K562 (cell line): ENCODE measurements around the gene KCNK18. TPM values are rescaled to one million over a fixed set of nuclear protein-coding genes. Genes with fewer than 3 reads are reported as not detected.

Source experiments
- ATAC-seq: fragments of 200-7000 bp; cut with Tn5 transposase; 3 replicates; pipeline ENCODE4 v1.9.1; 2020; ENCODE audit warnings: moderate library complexity
- BruUV-seq: library from RNA; stranded (reverse); fragments of 400-500 nt; replicated peaks from 2 replicates; lab custom pipeline; 2021; lab: Mats Ljungman, UMichigan
- CTCF ChIA-PET: fragments of 300-600 bp; formaldehyde crosslinking; extraction: SDS; loops from one replicate; lab custom pipeline; 2021; ENCODE audit warnings: low intra/inter-chr PET ratio; lab: Yijun Ruan, JAX
- POLR2A ChIA-PET: fragments of 300-600, 350-650 bp; sonication (Branson Sonifier 250); formaldehyde crosslinking; extraction: SDS; loops from one replicate; lab custom pipeline; 2021; ENCODE audit warnings: antibody characterized with exemption, inconsistent platforms; lab: Yijun Ruan, JAX
- DNase-seq, 4 experiments: peaks; one replicate each; pipeline versions ENCODE4 v3.0.0 to v3.0.0-alpha.2; 2011 to 2018; ENCODE audit warnings: low spot score in 3 of 4, mixed read lengths in 3 of 4; ENCODE audit errors: extremely low read depth in 1 of 4
- FAIRE-seq: peaks from 2 replicates; lab custom pipeline; 2011; peaks lifted over from hg19 to GRCh38; lab: Jason Lieb, UNC
- H2AFZ ChIP-seq: 2 replicates; pipeline ENCODE4 v1.6.0; 2011; ENCODE audit warnings: low read depth, low read length, control low read depth, inconsistent platforms
- H3K27ac ChIP-seq: fragments of 200-600 bp; 3 replicates; pipeline ENCODE4 v1.8.0; 2011; ENCODE audit warnings: low read depth, mild to moderate bottlenecking, control low read depth, inconsistent platforms, low read length, moderate library complexity, mixed read lengths; ENCODE audit errors: extremely low read depth
- H3K27me3 ChIP-seq, 2 experiments: fragments of 300-600 bp in 1 of 2; 2 replicates in 1 of 2; 3 replicates in 1 of 2; pipeline versions ENCODE4 v1.6.0 to v1.8.0; 2011; ENCODE audit warnings: inconsistent platforms in 2 of 2, low read length in 2 of 2, mild to moderate bottlenecking in 1 of 2, mixed read lengths in 1 of 2, moderate library complexity in 1 of 2; ENCODE audit not compliant: control insufficient read depth in 2 of 2, insufficient read depth in 2 of 2
- H3K36me3 ChIP-seq: fragments of 300-600 bp; 3 replicates; pipeline ENCODE4 v1.8.0; 2011; ENCODE audit warnings: mild to moderate bottlenecking, low read length, inconsistent platforms; ENCODE audit not compliant: control insufficient read depth, insufficient read depth
- H3K4me1 ChIP-seq, 2 experiments: fragments of 200-600 bp in 1 of 2; replicated peaks in 1 of 2; 2 replicates in 1 of 2; 3 replicates in 1 of 2; pipeline versions ENCODE4 v1.5.1 to v1.8.0; 2011; ENCODE audit warnings: inconsistent platforms in 2 of 2, low read length in 2 of 2, mild to moderate bottlenecking in 1 of 2, mixed read lengths in 1 of 2, moderate library complexity in 1 of 2; ENCODE audit not compliant: control insufficient read depth in 2 of 2, insufficient read depth in 2 of 2
- H3K4me2 ChIP-seq: 2 replicates; pipeline ENCODE4 v1.6.1; 2011; ENCODE audit warnings: low read length, control low read depth, inconsistent platforms, mixed read lengths; ENCODE audit not compliant: insufficient read depth
- H3K4me3 ChIP-seq: fragments of 200-600 bp; sonication (generic), shearing (Covaris generic); 2 replicates; pipeline ENCODE4 v1.5.1; 2016; ENCODE audit warnings: control low read depth, inconsistent platforms
- H3K79me2 ChIP-seq: fragments of 200-600 bp; 3 replicates; pipeline ENCODE4 v1.8.0; 2011; ENCODE audit warnings: low read length, inconsistent platforms; ENCODE audit not compliant: control insufficient read depth, insufficient read depth
- H3K9ac ChIP-seq, 2 experiments: 2 replicates each; pipeline versions ENCODE4 v1.6.0 to v1.6.1; 2011; ENCODE audit warnings: low read depth in 2 of 2, low read length in 2 of 2, control low read depth in 1 of 2, inconsistent platforms in 1 of 2, mild to moderate bottlenecking in 1 of 2, mixed read lengths in 1 of 2; ENCODE audit not compliant: insufficient read depth in 1 of 2
- H3K9me1 ChIP-seq: one replicate; pipeline ENCODE4 v1.6.0; 2011; ENCODE audit warnings: inconsistent platforms, mild to moderate bottlenecking, low read length, moderate library complexity; ENCODE audit not compliant: control insufficient read depth, insufficient read depth
- H3K9me3 ChIP-seq: replicated peaks from 2 replicates; pipeline ENCODE4 v1.5.1; 2011; ENCODE audit warnings: low read depth, low read length, inconsistent platforms; ENCODE audit not compliant: control insufficient read depth, insufficient read depth
- H4K20me1 ChIP-seq: replicated peaks from 2 replicates; pipeline ENCODE4 v1.6.1; 2011; ENCODE audit warnings: low read length, inconsistent platforms, mixed read lengths; ENCODE audit not compliant: control insufficient read depth, insufficient read depth
- ATF7 ChIP-seq: fragments of 450-650 bp; IDR thresholded peaks from 2 replicates; pipeline ENCODE4 v1.7.1; 2014; ENCODE audit warnings: mild to moderate bottlenecking, moderate library complexity
- GATAD2A ChIP-seq: fragments of 450-650 bp; IDR thresholded peaks from 2 replicates; pipeline ENCODE4 v1.6.1; 2017
- HDAC2 ChIP-seq: fragments of 450-650 bp; IDR thresholded peaks from 2 replicates; pipeline ENCODE4 v1.6.1; 2016; ENCODE audit warnings: mild to moderate bottlenecking
- PHF20 ChIP-seq: fragments of 450-650 bp; IDR thresholded peaks from 2 replicates; pipeline ENCODE4 v1.6.1; 2018; ENCODE audit not compliant: partially characterized antibody
- RAD21 ChIP-seq, 2 experiments: fragments of 250-450 bp in 1 of 2; fragments of 450-650 bp in 1 of 2; sonication (Bioruptor Pico) in 1 of 2; formaldehyde crosslinking in 1 of 2; IDR thresholded peaks in 1 of 2; conservative IDR thresholded peaks in 1 of 2; 2 replicates each; pipeline versions ENCODE4 v1.4.0 to v1.8.0; 2020 to 2022; ENCODE audit warnings: mild to moderate bottlenecking in 2 of 2, moderate library complexity in 1 of 2
- TCF3 ChIP-seq: sonication (generic); formaldehyde crosslinking; IDR thresholded peaks from 2 replicates; pipeline ENCODE4 v1.4.0; 2020; ENCODE audit warnings: mild to moderate bottlenecking, missing genetic modification reagents
- ZBTB7A ChIP-seq: IDR thresholded peaks from 2 replicates; pipeline ENCODE4 v1.6.1; 2011; ENCODE audit warnings: low read depth, mild to moderate bottlenecking, low read length, moderate library complexity, borderline replicate concordance; ENCODE audit not compliant: control insufficient read depth
- ZFX ChIP-seq: sonication (generic); formaldehyde crosslinking; IDR thresholded peaks from 2 replicates; pipeline ENCODE4 v1.8.0; 2022; ENCODE audit warnings: mild to moderate bottlenecking, missing genetic modification reagents, moderate library complexity
- ZNF133 ChIP-seq: fragments of 250-450 bp; sonication (Bioruptor Pico); IDR thresholded peaks from 2 replicates; pipeline ENCODE4 v1.4.0; 2020; ENCODE audit warnings: mild to moderate bottlenecking
- ZNF384 ChIP-seq: IDR thresholded peaks from 2 replicates; pipeline ENCODE4 v1.6.1; 2012; ENCODE audit warnings: low read depth, low read length, improper control_type of control experiment
- ZNF551 ChIP-seq: fragments of 250-450 bp; sonication (Bioruptor Pico); IDR thresholded peaks from 2 replicates; pipeline ENCODE4 v1.5.0; 2021; ENCODE audit warnings: mild to moderate bottlenecking, moderate library complexity
- ZNF778 ChIP-seq: fragments of 450-650 bp; formaldehyde crosslinking; IDR thresholded peaks from 2 replicates; pipeline ENCODE4 v1.4.0; 2020; ENCODE audit warnings: mild to moderate bottlenecking, moderate library complexity
- WGBS: fragments of 100-300 bp; shearing (Covaris generic); methylation state at CpG from one replicate; pipeline ENCODE4 v1.1.6; 2016; ENCODE audit warnings: low coverage, mixed read lengths; ENCODE audit not compliant: insufficient coverage; ENCODE audit errors: missing lambda C conversion rate; 5-methylcytosine and 5-hydroxymethylcytosine counted together
- in situ Hi-C: fragments of 300-500 bp; cut with MboI; formaldehyde crosslinking; loops from 4 replicates; pipeline ENCODE4 v1.15.0; 2018; ENCODE audit warnings: inconsistent platforms, mixed read lengths
- intact Hi-C: fragments of 100-400 bp; cut with micrococcal nuclease; formaldehyde crosslinking; loops from 2 replicates; pipeline ENCODE4 v1.14.2; 2022
- polyA plus RNA-seq, 8 experiments: library from polyadenylated mRNA; depleted of rRNA in 4 of 8; stranded (reverse) in 5 of 8; unstranded in 3 of 8; fragments of >200 nt; fragmentation: Nextera tagmentation in 2 of 8; fragmentation: Illumina TruSeq in 1 of 8; extraction: Ambion mirVana in 2 of 8; extraction: Trizol in 1 of 8; gene quantifications; 2 replicates each; pipeline versions ENCODE4 v1.2.1 to v1.2.3, GENCODE V29; 2011 to 2014; ENCODE audit warnings: inconsistent platforms in 1 of 8, missing spikeins in 1 of 8
- total RNA-seq, 7 experiments: library from RNA; depleted of rRNA in 6 of 7; stranded (reverse); fragments of >200 nt in 6 of 7; fragmentation: Illumina TruSeq in 2 of 7; extraction: Trizol in 2 of 7; gene quantifications; 2 replicates each; pipeline versions ENCODE4 v1.2.1 to v1.2.3, GENCODE V29; 2011 to 2021; ENCODE audit warnings: low replicate concordance in 1 of 7
- TF ChIP-seq, protein P1 (sequence below): fragments of 450-650 bp; IDR thresholded peaks from 2 replicates; pipeline ENCODE4 v1.6.1; 2016; ENCODE audit warnings: antibody characterized with exemption
- TF ChIP-seq, protein P2 (sequence below): sonication (generic); formaldehyde crosslinking; IDR thresholded peaks from 2 replicates; pipeline ENCODE4 v1.8.0; 2022; ENCODE audit warnings: mild to moderate bottlenecking, missing genetic modification reagents

The KCNK18 gene
- total and polyA plus RNA-seq, 9 of the 15 experiments (the other 6 are each of a cell fraction or from before 2014, with no cell fraction given), result not detected

- no peak overlapping the region for H3K27ac ChIP-seq
- TF ChIP-seq ATF7 (no peak), TCF3 (CRISPR knock-in tag) (no peak), ZNF133 (CRISPR knock-in tag) (no peak), ZNF551 (CRISPR knock-in tag) (no peak), PHF20 (no peak), ZFX (CRISPR knock-in tag) (no peak), HDAC2 (no peak), ZNF778 (CRISPR knock-in tag) (no peak), RAD21 (CRISPR knock-in tag; conservative IDR thresholded peaks at IDR 0.05 in 1 of 2, IDR thresholded peaks at IDR 0.05 in 1 of 2) (no peak), ZNF384 (no peak), ZBTB7A (no peak), GATAD2A (no peak)
- TF ChIP-seq, protein P1, sequence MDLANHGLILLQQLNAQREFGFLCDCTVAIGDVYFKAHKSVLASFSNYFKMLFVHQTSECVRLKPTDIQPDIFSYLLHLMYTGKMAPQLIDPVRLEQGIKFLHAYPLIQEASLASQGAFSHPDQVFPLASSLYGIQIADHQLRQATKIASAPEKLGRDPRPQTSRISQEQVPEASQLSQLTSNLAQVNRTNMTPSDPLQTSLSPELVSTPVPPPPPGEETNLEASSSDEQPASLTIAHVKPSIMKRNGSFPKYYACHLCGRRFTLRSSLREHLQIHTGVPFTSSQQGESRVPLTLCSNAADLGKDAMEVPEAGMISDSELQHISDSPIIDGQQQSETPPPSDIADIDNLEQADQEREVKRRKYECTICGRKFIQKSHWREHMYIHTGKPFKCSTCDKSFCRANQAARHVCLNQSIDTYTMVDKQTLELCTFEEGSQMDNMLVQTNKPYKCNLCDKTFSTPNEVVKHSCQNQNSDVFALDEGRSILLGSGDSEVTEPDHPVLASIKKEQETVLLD, result no peak
- TF ChIP-seq, protein P2, sequence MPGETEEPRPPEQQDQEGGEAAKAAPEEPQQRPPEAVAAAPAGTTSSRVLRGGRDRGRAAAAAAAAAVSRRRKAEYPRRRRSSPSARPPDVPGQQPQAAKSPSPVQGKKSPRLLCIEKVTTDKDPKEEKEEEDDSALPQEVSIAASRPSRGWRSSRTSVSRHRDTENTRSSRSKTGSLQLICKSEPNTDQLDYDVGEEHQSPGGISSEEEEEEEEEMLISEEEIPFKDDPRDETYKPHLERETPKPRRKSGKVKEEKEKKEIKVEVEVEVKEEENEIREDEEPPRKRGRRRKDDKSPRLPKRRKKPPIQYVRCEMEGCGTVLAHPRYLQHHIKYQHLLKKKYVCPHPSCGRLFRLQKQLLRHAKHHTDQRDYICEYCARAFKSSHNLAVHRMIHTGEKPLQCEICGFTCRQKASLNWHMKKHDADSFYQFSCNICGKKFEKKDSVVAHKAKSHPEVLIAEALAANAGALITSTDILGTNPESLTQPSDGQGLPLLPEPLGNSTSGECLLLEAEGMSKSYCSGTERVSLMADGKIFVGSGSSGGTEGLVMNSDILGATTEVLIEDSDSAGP (CRISPR knock-in tag), result no peak
- 6% methylated on average over 2 of the region's 2 CpGs for WGBS
- H3K9me1 ChIP-seq, result no peaks in the 10 kb centered on the region
- H4K20me1 ChIP-seq, result no peaks in the 10 kb centered on the region
- H3K27me3 ChIP-seq, result peaks cover 0 to 27% of the 10 kb centered on the region in 2 experiments; a peak in 3 of 5 replicates
- H2AFZ ChIP-seq, result no peak overlapping the region
- no peak overlapping the region for H3K9ac ChIP-seq
- H3K4me2 ChIP-seq, result no peak overlapping the region
- intact Hi-C loops (no loop called here), in situ Hi-C loops (loop anchor here (25.0 kb wide), 1 partner anchor 1033 kb away; no protein-coding TSS in a partner anchor)
- BruUV-seq, result no TSS peak
- FAIRE-seq, result no peak
- ChIA-PET POLR2A (no interaction called here), CTCF (no interaction called here)
- ATAC-seq, result no peak
- H3K9me3 ChIP-seq, result no peaks in the 10 kb centered on the region
- no peaks in the 10 kb centered on the region for H3K4me1 ChIP-seq
- DNase-seq, result no peak
- H3K4me3 ChIP-seq, result no peak overlapping the region
- H3K36me3 ChIP-seq, result no peaks in the 10 kb centered on the region
- H3K79me2 ChIP-seq, result no peaks in the 10 kb centered on the region
Measured at GRCh38 chr10:117204316-117204715, 7.0 kb downstream of the KCNK18 start.
